Measurements from ENCODE around the gene ANK3. TPM values are rescaled to one million over a fixed set of nuclear protein-coding genes. Genes with fewer than 3 reads are reported as not detected.

Gene ANK3
- total and polyA plus RNA-seq, 2 donors (not counting 3 experiments of a cell fraction or from before 2014, with no cell fraction given): 0.88 to 8.5 TPM

GRCh38 chr10:60257767-60258428, 131.8 kb downstream of the ANK3 start:
- H3K9ac ChIP-seq (replicated peaks; ENCODE audit: extremely low read depth, insufficient read depth, low read length): no peak overlapping the region
- ChIA-PET CTCF (interaction anchor here (1.6 kb wide), 1 partner anchor 49 kb away, joined by 4 read pairs; no protein-coding TSS in a partner anchor), POLR2A (no interaction called here)
- H3K9me1 ChIP-seq (replicated peaks; ENCODE audit: control insufficient read depth, extremely low read depth, insufficient read depth, low read length): no peaks in the 10 kb centered on the region
- no peaks in the 10 kb centered on the region for H3K27me3 ChIP-seq (ENCODE audit: control insufficient read depth in 2 of 2, insufficient read depth in 2 of 2, low read length in 2 of 2)
- no peaks in the 10 kb centered on the region for H3K4me1 ChIP-seq (ENCODE audit: control insufficient read depth, extremely low read depth, insufficient read depth, low read length)
- no peaks in the 10 kb centered on the region for H3K9me3 ChIP-seq (replicated peaks; ENCODE audit: control insufficient read depth, insufficient read depth, low read length)
- no peak for FAIRE-seq
- intact Hi-C loops (cut with micrococcal nuclease): no loop called here
- H3K4me3 ChIP-seq (replicated peaks in 1 of 3; ENCODE audit: insufficient read depth in 1 of 3, low read depth in 1 of 3, low read length in 3 of 3): no peak overlapping the region
- no peaks in the 10 kb centered on the region for H3K79me2 ChIP-seq (ENCODE audit: control insufficient read depth, insufficient read depth, low read length)
- H3K36me3 ChIP-seq (ENCODE audit: control insufficient read depth in 2 of 2, extremely low read depth in 1 of 2, insufficient read depth in 2 of 2, low read length in 2 of 2): no peaks in the 10 kb centered on the region
- H2AFZ ChIP-seq (ENCODE audit: low read depth, low read length): no peak overlapping the region
- no peak overlapping the region for H3K4me2 ChIP-seq (ENCODE audit: insufficient read depth, low read length)
- H4K20me1 ChIP-seq (replicated peaks; ENCODE audit: control insufficient read depth, extremely low read depth, insufficient read depth, low read length): no peaks in the 10 kb centered on the region
- no peak overlapping the region for H3K27ac ChIP-seq (ENCODE audit: insufficient read depth, low read depth, low read length)
- BruUV-seq (replicated peaks): no TSS peak
- no peak for DNase-seq (ENCODE audit: low read depth, low spot score)
- dilution Hi-C loops (cut with MboI; ENCODE audit: extremely low pct_ligation_motif_present, low sequenced_read_pairs): no loop called here
- no peak for TF ChIP-seq EZH2 (IDR thresholded peaks at IDR 0.05; ENCODE audit: borderline replicate concordance, low read depth, low read length, severe bottlenecking)
- no peak for TF ChIP-seq MAX (IDR thresholded peaks at IDR 0.05; ENCODE audit: insufficient read depth, insufficient read length)
- TF ChIP-seq FOS (IDR thresholded peaks at IDR 0.05; ENCODE audit: borderline replicate concordance, insufficient read depth, low read length): no peak
- no peak for TF ChIP-seq POLR2AphosphoS5 (IDR thresholded peaks at IDR 0.05; ENCODE audit: insufficient read depth, low read depth, low read length)
- no peak for TF ChIP-seq MYC (IDR thresholded peaks at IDR 0.05; ENCODE audit: low read depth, low read length)
- TF ChIP-seq CTCF (IDR thresholded peaks at IDR 0.05; ENCODE audit: extremely low read depth in 1 of 2, insufficient read depth in 1 of 2, low read depth in 1 of 2, low read length in 2 of 2): no peak
- no peak for TF ChIP-seq JUN (IDR thresholded peaks at IDR 0.05; ENCODE audit: borderline replicate concordance, insufficient read depth, insufficient read length, low read depth)
- no peak for TF ChIP-seq GATA2 (IDR thresholded peaks at IDR 0.05; ENCODE audit: insufficient read depth, insufficient read length, low read depth, low read length)
- TF ChIP-seq POLR2A (IDR thresholded peaks at IDR 0.05; ENCODE audit: low read depth, low read length): no peak
